MM.1S (cell line): ENCODE measurements around the gene SEMA6B.

Experiments used
- DNase-seq: peaks from one replicate; pipeline ENCODE4 v3.0.0-alpha.2; 2015
- H2AFZ ChIP-seq: fragments of 300-600 bp; sonication (generic); 2 replicates; pipeline ENCODE4 v1.6.0; 2016; ENCODE audit warnings: antibody characterized with exemption, low read length
- H3F3A ChIP-seq: fragments of 300-600 bp; sonication (generic); 2 replicates; pipeline ENCODE4 v1.6.1; 2016; ENCODE audit warnings: mild to moderate bottlenecking, antibody characterized with exemption, low read length, moderate library complexity, mixed read lengths; ENCODE audit not compliant: insufficient read depth
- H3K27ac ChIP-seq: fragments of 300-600 bp; sonication (generic); 2 replicates; pipeline ENCODE4 v1.5.1; 2016; ENCODE audit warnings: mild to moderate bottlenecking, low read length
- H3K27me3 ChIP-seq: fragments of 300-600 bp; sonication (generic); replicated peaks from 2 replicates; pipeline ENCODE4 v1.6.0; 2016; ENCODE audit warnings: low read length; ENCODE audit not compliant: insufficient read depth
- H3K36me3 ChIP-seq: fragments of 300-600 bp; sonication (generic); replicated peaks from 2 replicates; pipeline ENCODE4 v1.6.1; 2016; ENCODE audit warnings: mild to moderate bottlenecking, low read length, mixed read lengths; ENCODE audit not compliant: insufficient read depth
- H3K4me1 ChIP-seq: fragments of 300-600 bp; sonication (generic); 2 replicates; pipeline ENCODE4 v1.6.1; 2016; ENCODE audit warnings: low read length, mixed read lengths
- H3K4me2 ChIP-seq: fragments of 300-600 bp; sonication (generic); 2 replicates; pipeline ENCODE4 v1.6.0; 2016; ENCODE audit warnings: low read depth, low read length
- H3K4me3 ChIP-seq: fragments of 300-600 bp; sonication (generic); 2 replicates; pipeline ENCODE4 v1.5.1; 2016; ENCODE audit warnings: low read length, mixed read lengths
- H3K79me2 ChIP-seq: fragments of 300-600 bp; sonication (generic); 2 replicates; pipeline ENCODE4 v1.6.1; 2016; ENCODE audit warnings: mixed run types, low read length, mixed read lengths
- H3K9ac ChIP-seq: fragments of 300-600 bp; sonication (generic); 2 replicates; pipeline ENCODE4 v1.6.1; 2016; ENCODE audit warnings: low read length, mixed read lengths
- H3K9me2 ChIP-seq: fragments of 300-600 bp; sonication (generic); replicated peaks from 2 replicates; pipeline ENCODE4 v1.6.1; 2016; ENCODE audit warnings: mild to moderate bottlenecking, low read length, mixed read lengths; ENCODE audit not compliant: insufficient read depth
- H3K9me3 ChIP-seq: fragments of 300-600 bp; sonication (generic); replicated peaks from 2 replicates; pipeline ENCODE4 v1.6.1; 2016; ENCODE audit warnings: mild to moderate bottlenecking, low read length, mixed read lengths; ENCODE audit not compliant: insufficient read depth
- H4K20me1 ChIP-seq: fragments of 300-600 bp; sonication (generic); 2 replicates; pipeline ENCODE4 v1.6.1; 2016; ENCODE audit warnings: mild to moderate bottlenecking, low read length, moderate library complexity, mixed read lengths; ENCODE audit not compliant: insufficient read depth
- EZH2 ChIP-seq: fragments of 300-600 bp; sonication (generic); optimal IDR thresholded peaks from 2 replicates; pipeline ENCODE3; 2017; ENCODE audit warnings: low read depth, mild to moderate bottlenecking, antibody characterized with exemption, low read length, mixed read lengths
- EZH2phosphoT487 ChIP-seq: fragments of 300-600 bp; sonication (generic); IDR thresholded peaks from 2 replicates; pipeline ENCODE4 v1.6.1; 2018; ENCODE audit warnings: antibody characterized with exemption, low read length
- TF ChIP-seq, protein P1 (sequence below): fragments of 300-600 bp; sonication (generic); IDR thresholded peaks from 2 replicates; pipeline ENCODE4 v1.5.1; 2016; ENCODE audit warnings: antibody characterized with exemption, low read length, mixed read lengths

SEMA6B gene

DNA sequence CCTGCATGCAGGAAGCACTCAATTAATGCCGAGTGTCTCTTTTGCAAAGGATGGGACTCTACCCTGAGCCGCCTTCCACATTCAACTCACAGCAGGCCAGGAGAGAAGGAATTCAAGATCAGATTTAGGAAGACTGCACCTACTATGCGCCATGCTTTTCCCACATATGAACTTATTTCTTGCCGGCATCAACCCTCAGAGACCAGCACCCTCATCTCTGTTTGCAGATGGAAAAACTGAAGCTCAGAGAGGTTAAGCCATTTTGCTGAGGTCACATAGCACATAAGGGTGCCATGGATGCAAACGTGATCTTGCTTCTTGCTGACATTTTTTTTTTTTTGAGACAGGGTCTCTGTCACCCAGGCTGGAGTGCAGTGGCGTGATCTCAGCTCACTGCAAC lies 14.2 kb upstream of the SEMA6B start:
- Histone ChIP-seq H3K4me2 (no peak overlapping the region), H3K9ac (no peak overlapping the region), H3F3A (no peaks in the 10 kb centered on the region), H3K4me3 (no peak overlapping the region), H3K79me2 (no peaks in the 10 kb centered on the region), H3K4me1 (no peaks in the 10 kb centered on the region), H3K27me3 (peaks cover 95% of the 10 kb centered on the region), H3K27ac (no peak overlapping the region), H2AFZ (no peak overlapping the region), H3K9me2 (no peaks in the 10 kb centered on the region), H4K20me1 (no peaks in the 10 kb centered on the region), H3K36me3 (no peaks in the 10 kb centered on the region), H3K9me3 (no peaks in the 10 kb centered on the region)
- TF ChIP-seq EZH2phosphoT487 (no peak), EZH2 (no peak)
- TF ChIP-seq, protein P1, sequence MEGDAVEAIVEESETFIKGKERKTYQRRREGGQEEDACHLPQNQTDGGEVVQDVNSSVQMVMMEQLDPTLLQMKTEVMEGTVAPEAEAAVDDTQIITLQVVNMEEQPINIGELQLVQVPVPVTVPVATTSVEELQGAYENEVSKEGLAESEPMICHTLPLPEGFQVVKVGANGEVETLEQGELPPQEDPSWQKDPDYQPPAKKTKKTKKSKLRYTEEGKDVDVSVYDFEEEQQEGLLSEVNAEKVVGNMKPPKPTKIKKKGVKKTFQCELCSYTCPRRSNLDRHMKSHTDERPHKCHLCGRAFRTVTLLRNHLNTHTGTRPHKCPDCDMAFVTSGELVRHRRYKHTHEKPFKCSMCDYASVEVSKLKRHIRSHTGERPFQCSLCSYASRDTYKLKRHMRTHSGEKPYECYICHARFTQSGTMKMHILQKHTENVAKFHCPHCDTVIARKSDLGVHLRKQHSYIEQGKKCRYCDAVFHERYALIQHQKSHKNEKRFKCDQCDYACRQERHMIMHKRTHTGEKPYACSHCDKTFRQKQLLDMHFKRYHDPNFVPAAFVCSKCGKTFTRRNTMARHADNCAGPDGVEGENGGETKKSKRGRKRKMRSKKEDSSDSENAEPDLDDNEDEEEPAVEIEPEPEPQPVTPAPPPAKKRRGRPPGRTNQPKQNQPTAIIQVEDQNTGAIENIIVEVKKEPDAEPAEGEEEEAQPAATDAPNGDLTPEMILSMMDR, result no peak
- DNase-seq, result no peak

DNA sequence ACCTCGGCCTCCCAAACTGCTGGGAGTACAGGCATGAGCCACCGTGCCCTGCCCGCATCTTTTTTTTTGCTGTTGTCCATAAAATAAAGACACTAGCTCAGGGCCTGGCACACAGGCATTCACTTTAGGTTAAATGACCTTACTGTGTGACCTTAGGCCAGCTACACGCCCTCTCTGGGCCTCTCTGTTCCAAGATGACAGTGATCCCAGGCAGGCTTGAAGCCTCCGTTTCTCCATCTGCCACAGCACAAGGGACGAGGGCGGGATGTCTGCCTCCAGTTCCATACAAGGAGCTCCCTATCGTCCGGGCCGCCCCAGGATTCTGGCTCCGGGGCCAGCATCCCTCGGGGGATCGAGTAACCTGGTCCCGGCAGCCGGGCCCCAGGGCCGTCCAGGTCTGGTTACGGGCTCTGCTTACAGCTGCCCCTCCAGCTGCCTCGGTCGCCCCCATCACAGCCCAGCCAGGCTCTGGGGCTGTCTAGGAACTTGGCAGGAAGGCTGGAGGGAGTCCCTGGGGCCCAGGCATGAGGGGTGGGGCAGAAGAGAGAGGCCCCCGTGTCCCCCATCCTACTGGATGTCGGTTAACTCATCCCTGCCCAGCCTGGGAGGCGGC lies 11.9 kb upstream of the SEMA6B start:
- H3K27ac ChIP-seq, result no peak overlapping the region
- peaks cover 95% of the 10 kb centered on the region for H3K27me3 ChIP-seq
- H3K9me3 ChIP-seq, result no peaks in the 10 kb centered on the region
- H3K79me2 ChIP-seq, result no peaks in the 10 kb centered on the region
- H3K9me2 ChIP-seq, result no peaks in the 10 kb centered on the region
- H3K4me2 ChIP-seq, result no peak overlapping the region
- H2AFZ ChIP-seq, result no peak overlapping the region
- H3K4me3 ChIP-seq, result no peak overlapping the region
- H3K36me3 ChIP-seq, result no peaks in the 10 kb centered on the region
- no peaks in the 10 kb centered on the region for H3F3A ChIP-seq
- TF ChIP-seq, protein P1, result no peak
- no peak overlapping the region for H3K9ac ChIP-seq
- DNase-seq, result no peak
- no peaks in the 10 kb centered on the region for H4K20me1 ChIP-seq
- no peaks in the 10 kb centered on the region for H3K4me1 ChIP-seq

DNA sequence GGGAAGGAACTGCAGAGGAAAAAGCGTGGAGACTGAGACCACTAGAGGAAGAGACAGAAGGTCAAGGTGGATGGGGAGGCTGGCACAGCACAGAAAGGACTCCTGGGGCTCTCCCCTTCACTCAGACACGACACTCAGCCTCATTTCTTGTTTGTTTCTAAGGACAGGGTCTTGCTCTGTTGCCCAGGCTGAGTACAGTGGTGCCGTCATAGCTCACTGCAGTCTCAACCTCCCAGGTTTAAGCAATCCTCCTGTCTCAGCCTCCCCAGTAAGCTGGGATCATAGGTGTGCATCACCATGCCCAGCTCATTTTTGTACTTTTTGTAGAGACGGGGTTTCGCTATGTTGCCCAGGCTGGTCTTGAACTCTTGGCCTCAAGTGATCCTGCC lies 11.4 kb upstream of the SEMA6B start:
- TF ChIP-seq, protein P1, result no peak
- TF ChIP-seq EZH2phosphoT487, result no peak
- H3K79me2 ChIP-seq, result no peaks in the 10 kb centered on the region
- H3K9me2 ChIP-seq, result no peaks in the 10 kb centered on the region
- no peak for DNase-seq
- no peak overlapping the region for H3K4me2 ChIP-seq
- H3F3A ChIP-seq, result no peaks in the 10 kb centered on the region
- no peak overlapping the region for H3K9ac ChIP-seq
- peaks cover 95% of the 10 kb centered on the region for H3K27me3 ChIP-seq
- no peak overlapping the region for H3K27ac ChIP-seq
- no peaks in the 10 kb centered on the region for H3K4me1 ChIP-seq
- no peak overlapping the region for H2AFZ ChIP-seq
- H3K4me3 ChIP-seq, result no peak overlapping the region
- no peaks in the 10 kb centered on the region for H3K36me3 ChIP-seq
- H4K20me1 ChIP-seq, result no peaks in the 10 kb centered on the region
- no peaks in the 10 kb centered on the region for H3K9me3 ChIP-seq
